HL-60 (cell line): ENCODE measurements around the gene ABHD15.

Experiments used
- DNase-seq, 2 experiments: peaks; one replicate each; pipeline ENCODE4 v3.0.0-alpha.2; 2010 to 2020; ENCODE audit warnings: low read depth in 1 of 2, low spot score in 1 of 2
- H3K27ac ChIP-seq: fragments of 250-450 bp; sonication (Bioruptor Pico); replicated peaks from 2 replicates; pipeline ENCODE4 v1.5.1; 2020; ENCODE audit warnings: mild to moderate bottlenecking, moderate library complexity
- H3K27me3 ChIP-seq: fragments of 250-450 bp; sonication (Bioruptor Pico); 2 replicates; pipeline ENCODE4 v1.5.1; 2021; ENCODE audit warnings: mild to moderate bottlenecking, moderate library complexity; ENCODE audit not compliant: insufficient read depth, poor library complexity, severe bottlenecking
- H3K4me3 ChIP-seq: replicated peaks from 2 replicates; pipeline ENCODE4 v1.5.1; 2011; ENCODE audit warnings: mild to moderate bottlenecking, control low read depth, low read length; ENCODE audit not compliant: insufficient read depth
- GABPA ChIP-seq: IDR thresholded peaks from 2 replicates; pipeline ENCODE4 v1.6.1; 2012; ENCODE audit warnings: low read depth
- POLR2AphosphoS5 ChIP-seq: IDR thresholded peaks from 2 replicates; pipeline ENCODE4 v1.6.1; 2012; ENCODE audit warnings: low read depth
- SPI1 ChIP-seq: IDR thresholded peaks from 2 replicates; pipeline ENCODE4 v1.6.1; 2012; ENCODE audit warnings: low read depth, mild to moderate bottlenecking, borderline replicate concordance
- TF ChIP-seq, protein P1 (sequence below): IDR thresholded peaks from one replicate; pipeline ENCODE4 v1.5.1; 2011; ENCODE audit warnings: low read length, control low read depth, inconsistent platforms; ENCODE audit not compliant: insufficient read depth
- TF ChIP-seq, protein P2 (sequence below): IDR thresholded peaks from 2 replicates; pipeline ENCODE4 v1.6.1; 2012; ENCODE audit warnings: low read depth; ENCODE audit not compliant: insufficient replicate concordance

ABHD15 gene

DNA sequence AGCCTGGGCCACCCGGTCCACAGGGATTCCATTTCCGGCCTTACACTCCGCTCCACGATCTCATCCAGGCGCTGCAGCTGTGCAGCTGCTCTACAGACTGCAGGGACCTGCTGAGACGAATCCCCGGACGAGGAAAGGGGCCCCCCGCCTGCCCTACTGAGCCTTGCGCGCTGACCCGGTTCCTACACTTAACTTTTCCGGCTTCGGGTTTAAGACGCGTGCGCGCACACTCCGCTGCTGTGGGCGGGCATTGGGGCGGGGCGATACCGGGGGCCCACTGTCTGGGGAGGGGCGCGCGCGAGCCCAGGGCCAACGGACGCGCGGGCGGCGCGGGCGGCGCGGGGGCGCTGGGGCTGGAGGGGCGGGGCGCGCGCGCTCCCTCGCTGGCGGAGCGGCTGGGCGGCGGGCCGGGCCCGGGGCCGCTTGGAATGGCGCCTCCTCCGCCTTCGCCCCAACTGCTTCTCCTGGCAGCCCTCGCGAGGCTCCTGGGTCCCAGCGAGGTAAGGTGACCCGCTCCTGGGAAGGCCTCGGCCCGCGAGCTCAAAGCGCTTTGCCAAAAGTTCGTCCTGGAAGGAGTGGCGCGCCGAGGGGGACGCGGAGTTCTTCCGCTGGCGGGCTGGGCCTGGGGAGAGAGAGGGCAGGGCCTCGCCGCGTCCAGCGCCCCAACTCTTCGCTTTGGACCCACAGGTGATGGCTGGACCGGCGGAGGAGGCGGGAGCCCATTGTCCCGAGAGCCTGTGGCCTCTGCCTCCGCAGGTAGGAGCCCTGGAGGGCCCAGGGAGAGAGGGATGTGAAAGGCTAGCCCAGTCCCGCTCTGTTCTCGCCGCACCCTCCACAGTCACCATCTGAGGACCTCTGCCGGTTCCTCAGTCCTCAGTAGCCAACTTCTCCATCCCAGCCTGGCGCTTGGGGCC is 1.8 kb upstream of the ABHD15 start, which contains the start of gene TP53I13:
Gene TP53I13, plus strand, starts transcription at position 371 of the 914 bp plus-strand sequence. Its CDS starts 58 bp downstream, at position 429.
- Histone ChIP-seq H3K27ac (peak within 1 kb of the TSS; percentile 80), H3K27me3 (no peaks in the 10 kb centered on the region), H3K4me3 (peak within 1 kb of the TSS; percentile 76)
- peak; percentile 76 to 88 for DNase-seq
- peak; percentile 61; the same call in 1 of the 2 replicates for TF ChIP-seq POLR2AphosphoS5
- no peak for TF ChIP-seq SPI1

DNA sequence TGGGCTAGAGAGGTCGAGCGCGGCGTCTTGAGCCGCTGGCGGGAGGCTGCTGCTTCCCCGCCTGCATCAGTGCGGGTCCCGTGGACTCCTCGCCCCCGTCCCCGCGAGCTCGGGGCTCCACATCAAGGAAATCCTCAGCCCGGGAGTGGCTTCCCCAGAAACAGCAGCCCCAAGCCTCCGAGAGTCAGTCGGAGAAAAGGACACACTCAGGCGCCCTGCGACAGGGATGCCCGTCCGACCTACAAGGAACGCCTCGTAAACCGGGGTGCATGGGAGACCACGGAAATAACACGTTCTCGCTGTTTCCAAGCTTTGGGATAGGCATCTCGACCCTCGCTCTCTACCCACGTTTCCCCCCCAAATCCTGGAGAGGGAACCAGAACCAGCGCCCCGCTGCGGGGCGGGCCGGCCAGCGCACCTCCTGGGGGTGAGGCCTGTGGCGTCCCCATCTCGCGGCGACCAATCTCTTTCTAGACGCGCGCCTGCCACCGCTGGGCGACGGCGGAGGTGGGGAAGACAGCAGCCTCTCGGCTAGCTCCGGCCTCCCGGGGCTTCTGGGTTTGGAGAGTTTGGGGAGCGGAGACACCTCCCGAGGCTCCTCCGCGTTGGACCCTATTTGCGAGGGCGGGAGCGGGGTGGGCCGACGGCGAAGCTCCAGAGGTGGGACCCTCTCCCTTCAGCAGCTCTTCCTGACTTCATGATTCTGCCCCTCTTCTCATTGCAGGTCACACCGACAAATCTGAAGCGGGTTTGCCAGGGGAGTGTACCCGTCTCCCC is 905 bp upstream of the ABHD15 start:
- peak in 1 of 2 experiments; percentile 82 for DNase-seq
- no peaks in the 10 kb centered on the region for H3K27me3 ChIP-seq
- peak overlapping the region; percentile 76 for H3K4me3 ChIP-seq

DNA sequence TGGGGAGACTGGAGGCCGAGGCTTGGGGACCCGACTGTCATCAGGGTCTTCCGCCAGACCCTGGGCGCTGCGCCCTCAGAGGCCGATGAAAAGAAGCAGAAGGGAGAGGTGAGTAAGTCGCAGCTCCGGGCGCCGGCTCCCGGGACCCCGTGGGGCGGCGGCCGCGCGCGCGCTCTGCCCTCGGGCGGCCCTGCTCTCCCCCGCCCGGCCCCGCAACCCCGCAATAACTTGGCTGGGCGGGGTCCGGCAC is 392 bp upstream of the ABHD15 start:
- H3K4me3 ChIP-seq = peak overlapping the region; percentile 76
- peak overlapping the region; percentile 80 for H3K27ac ChIP-seq
- H3K27me3 ChIP-seq = no peaks in the 10 kb centered on the region
- no peak for DNase-seq
- no peak for TF ChIP-seq SPI1
- no peak for TF ChIP-seq GABPA
- TF ChIP-seq, protein P1, sequence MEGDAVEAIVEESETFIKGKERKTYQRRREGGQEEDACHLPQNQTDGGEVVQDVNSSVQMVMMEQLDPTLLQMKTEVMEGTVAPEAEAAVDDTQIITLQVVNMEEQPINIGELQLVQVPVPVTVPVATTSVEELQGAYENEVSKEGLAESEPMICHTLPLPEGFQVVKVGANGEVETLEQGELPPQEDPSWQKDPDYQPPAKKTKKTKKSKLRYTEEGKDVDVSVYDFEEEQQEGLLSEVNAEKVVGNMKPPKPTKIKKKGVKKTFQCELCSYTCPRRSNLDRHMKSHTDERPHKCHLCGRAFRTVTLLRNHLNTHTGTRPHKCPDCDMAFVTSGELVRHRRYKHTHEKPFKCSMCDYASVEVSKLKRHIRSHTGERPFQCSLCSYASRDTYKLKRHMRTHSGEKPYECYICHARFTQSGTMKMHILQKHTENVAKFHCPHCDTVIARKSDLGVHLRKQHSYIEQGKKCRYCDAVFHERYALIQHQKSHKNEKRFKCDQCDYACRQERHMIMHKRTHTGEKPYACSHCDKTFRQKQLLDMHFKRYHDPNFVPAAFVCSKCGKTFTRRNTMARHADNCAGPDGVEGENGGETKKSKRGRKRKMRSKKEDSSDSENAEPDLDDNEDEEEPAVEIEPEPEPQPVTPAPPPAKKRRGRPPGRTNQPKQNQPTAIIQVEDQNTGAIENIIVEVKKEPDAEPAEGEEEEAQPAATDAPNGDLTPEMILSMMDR = no peak
- TF ChIP-seq, protein P2, sequence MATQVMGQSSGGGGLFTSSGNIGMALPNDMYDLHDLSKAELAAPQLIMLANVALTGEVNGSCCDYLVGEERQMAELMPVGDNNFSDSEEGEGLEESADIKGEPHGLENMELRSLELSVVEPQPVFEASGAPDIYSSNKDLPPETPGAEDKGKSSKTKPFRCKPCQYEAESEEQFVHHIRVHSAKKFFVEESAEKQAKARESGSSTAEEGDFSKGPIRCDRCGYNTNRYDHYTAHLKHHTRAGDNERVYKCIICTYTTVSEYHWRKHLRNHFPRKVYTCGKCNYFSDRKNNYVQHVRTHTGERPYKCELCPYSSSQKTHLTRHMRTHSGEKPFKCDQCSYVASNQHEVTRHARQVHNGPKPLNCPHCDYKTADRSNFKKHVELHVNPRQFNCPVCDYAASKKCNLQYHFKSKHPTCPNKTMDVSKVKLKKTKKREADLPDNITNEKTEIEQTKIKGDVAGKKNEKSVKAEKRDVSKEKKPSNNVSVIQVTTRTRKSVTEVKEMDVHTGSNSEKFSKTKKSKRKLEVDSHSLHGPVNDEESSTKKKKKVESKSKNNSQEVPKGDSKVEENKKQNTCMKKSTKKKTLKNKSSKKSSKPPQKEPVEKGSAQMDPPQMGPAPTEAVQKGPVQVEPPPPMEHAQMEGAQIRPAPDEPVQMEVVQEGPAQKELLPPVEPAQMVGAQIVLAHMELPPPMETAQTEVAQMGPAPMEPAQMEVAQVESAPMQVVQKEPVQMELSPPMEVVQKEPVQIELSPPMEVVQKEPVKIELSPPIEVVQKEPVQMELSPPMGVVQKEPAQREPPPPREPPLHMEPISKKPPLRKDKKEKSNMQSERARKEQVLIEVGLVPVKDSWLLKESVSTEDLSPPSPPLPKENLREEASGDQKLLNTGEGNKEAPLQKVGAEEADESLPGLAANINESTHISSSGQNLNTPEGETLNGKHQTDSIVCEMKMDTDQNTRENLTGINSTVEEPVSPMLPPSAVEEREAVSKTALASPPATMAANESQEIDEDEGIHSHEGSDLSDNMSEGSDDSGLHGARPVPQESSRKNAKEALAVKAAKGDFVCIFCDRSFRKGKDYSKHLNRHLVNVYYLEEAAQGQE = no peak
- TF ChIP-seq POLR2AphosphoS5 = no peak

More for the DNA sequence above, 905 bp upstream of the ABHD15 start:
- TF ChIP-seq, protein P1 = peak; percentile 24
- no peak for TF ChIP-seq POLR2AphosphoS5
- TF ChIP-seq, protein P2 = no peak
- peak overlapping the region; percentile 80 for H3K27ac ChIP-seq
